KMS-11 (cell line): ENCODE data around the gene MUC2.

Experiments used
- H2AFZ ChIP-seq: fragments of 200-600 bp; sonication (generic); 2 replicates; pipeline ENCODE4 v1.6.1; 2016; ENCODE audit warnings: antibody characterized with exemption, mixed run types, low read depth
- H3K27ac ChIP-seq: fragments of 200-600 bp; sonication (generic); 2 replicates; pipeline ENCODE4 v1.6.1; 2016; ENCODE audit warnings: mild to moderate bottlenecking, mixed run types
- H3K27me3 ChIP-seq: fragments of 200-600 bp; sonication (generic); 2 replicates; pipeline ENCODE4 v1.6.1; 2017; ENCODE audit warnings: mild to moderate bottlenecking, low read depth, mixed run types, moderate library complexity; ENCODE audit not compliant: insufficient read depth
- H3K36me3 ChIP-seq: fragments of 200-600 bp; sonication (generic); 2 replicates; pipeline ENCODE4 v1.6.1; 2017; ENCODE audit warnings: mild to moderate bottlenecking, mixed run types; ENCODE audit not compliant: insufficient read depth
- H3K4me1 ChIP-seq: fragments of 200-600 bp; sonication (generic); 2 replicates; pipeline ENCODE4 v1.6.1; 2016; ENCODE audit warnings: mild to moderate bottlenecking, low read depth, mixed run types; ENCODE audit not compliant: poor library complexity, severe bottlenecking
- H3K4me2 ChIP-seq: fragments of 200-600 bp; sonication (generic); 2 replicates; pipeline ENCODE4 v1.7.0; 2016; ENCODE audit warnings: mild to moderate bottlenecking, mixed run types
- H3K4me3 ChIP-seq: fragments of 200-600 bp; sonication (generic); IDR thresholded peaks from 2 replicates; pipeline ENCODE4 v1.6.1; 2017; ENCODE audit warnings: low read depth, low read length, mixed read lengths; ENCODE audit not compliant: insufficient read depth
- H3K79me2 ChIP-seq: fragments of 200-600 bp; sonication (generic); 2 replicates; pipeline ENCODE4 v1.6.1; 2016; ENCODE audit warnings: low read depth, mixed run types; ENCODE audit not compliant: insufficient read depth
- H3K9ac ChIP-seq: fragments of 200-600 bp; sonication (generic); 2 replicates; pipeline ENCODE4 v1.6.1; 2016; ENCODE audit warnings: mild to moderate bottlenecking, mixed run types
- H4K20me1 ChIP-seq: fragments of 200-600 bp; sonication (generic); 2 replicates; pipeline ENCODE4 v1.6.1; 2016; ENCODE audit warnings: mild to moderate bottlenecking, mixed run types; ENCODE audit not compliant: insufficient read depth
- CTCF ChIP-seq: fragments of 200-600 bp; sonication (generic); conservative IDR thresholded peaks from 2 replicates; pipeline ENCODE4 v1.6.1; 2017; ENCODE audit warnings: low read depth, mild to moderate bottlenecking, antibody characterized with exemption, low read length, moderate library complexity, mixed read lengths

MUC2 gene

GRCh38 chr11:1041149-1041467, 33.6 kb upstream of the MUC2 start:
- Histone ChIP-seq H3K27me3 (peaks cover 89% of the 10 kb centered on the region), H3K36me3 (no peaks in the 10 kb centered on the region), H4K20me1 (no peaks in the 10 kb centered on the region), H3K79me2 (no peaks in the 10 kb centered on the region), H3K4me3 (no peak overlapping the region), H2AFZ (no peak overlapping the region), H3K9ac (no peak overlapping the region), H3K4me1 (no peaks in the 10 kb centered on the region), H3K4me2 (no peak overlapping the region), H3K27ac (no peak overlapping the region)
- TF ChIP-seq CTCF, result no peak

GRCh38 chr11:1041471-1041870, 33.2 kb upstream of the MUC2 start:
- Histone ChIP-seq H3K9ac (no peak overlapping the region), H3K4me3 (no peak overlapping the region), H3K4me2 (no peak overlapping the region)

GRCh38 chr11:1041936-1042608, 32.6 kb upstream of the MUC2 start:
- H3K4me2 ChIP-seq, result no peak overlapping the region
- peaks cover 91% of the 10 kb centered on the region for H3K27me3 ChIP-seq
- H3K27ac ChIP-seq, result no peak overlapping the region

More at GRCh38 chr11:1041471-1041870, 33.2 kb upstream of the MUC2 start:
- H4K20me1 ChIP-seq, result no peaks in the 10 kb centered on the region
- no peak overlapping the region for H2AFZ ChIP-seq
- H3K4me1 ChIP-seq, result no peaks in the 10 kb centered on the region
- H3K27ac ChIP-seq, result no peak overlapping the region
- no peak for TF ChIP-seq CTCF
- no peaks in the 10 kb centered on the region for H3K79me2 ChIP-seq
- no peaks in the 10 kb centered on the region for H3K36me3 ChIP-seq
- H3K27me3 ChIP-seq, result peaks cover 89% of the 10 kb centered on the region

GRCh38 chr11:1042626-1043562, 31.8 kb upstream of the MUC2 start:
- H3K4me2 ChIP-seq, result no peak overlapping the region
- H3K4me1 ChIP-seq, result no peaks in the 10 kb centered on the region
- H3K27me3 ChIP-seq, result peaks cover 93% of the 10 kb centered on the region
- no peaks in the 10 kb centered on the region for H3K36me3 ChIP-seq
- H2AFZ ChIP-seq, result no peak overlapping the region
- H3K79me2 ChIP-seq, result no peaks in the 10 kb centered on the region
- H3K4me3 ChIP-seq, result no peak overlapping the region
- no peak overlapping the region for H3K9ac ChIP-seq
- no peak overlapping the region for H3K27ac ChIP-seq
- H4K20me1 ChIP-seq, result no peaks in the 10 kb centered on the region
- no peak for TF ChIP-seq CTCF

More at GRCh38 chr11:1041936-1042608, 32.6 kb upstream of the MUC2 start:
- Histone ChIP-seq H3K9ac (no peak overlapping the region), H3K36me3 (no peaks in the 10 kb centered on the region), H3K79me2 (no peaks in the 10 kb centered on the region), H2AFZ (no peak overlapping the region), H4K20me1 (no peaks in the 10 kb centered on the region), H3K4me1 (no peaks in the 10 kb centered on the region), H3K4me3 (no peak overlapping the region)
- TF ChIP-seq CTCF, result no peak
